ENCODE data around the gene EYS.

EYS gene

DNA sequence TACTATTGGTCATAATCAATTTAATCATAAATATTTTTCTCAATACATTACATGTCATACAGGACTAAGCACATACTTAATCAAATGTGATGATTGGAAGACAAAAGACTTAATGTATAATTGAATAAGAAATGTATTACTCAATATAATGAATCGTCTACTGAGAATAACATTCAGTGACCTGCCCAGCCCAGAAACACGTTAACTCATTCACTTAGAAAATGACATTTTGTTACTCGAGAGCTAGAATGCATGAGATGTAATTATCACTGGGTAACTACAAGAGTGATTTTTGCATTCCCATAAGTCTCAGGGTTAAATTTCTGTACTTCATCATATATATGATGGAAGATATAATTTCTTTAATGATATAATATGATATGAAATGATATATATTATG, 444.8 kb downstream of the EYS start:
- H3K4me3 ChIP-seq (IDR thresholded peaks at IDR 0.05; ENCODE audit: insufficient read depth, low read depth, low read length), result no peak overlapping the region
- TF ChIP-seq, protein P1, sequence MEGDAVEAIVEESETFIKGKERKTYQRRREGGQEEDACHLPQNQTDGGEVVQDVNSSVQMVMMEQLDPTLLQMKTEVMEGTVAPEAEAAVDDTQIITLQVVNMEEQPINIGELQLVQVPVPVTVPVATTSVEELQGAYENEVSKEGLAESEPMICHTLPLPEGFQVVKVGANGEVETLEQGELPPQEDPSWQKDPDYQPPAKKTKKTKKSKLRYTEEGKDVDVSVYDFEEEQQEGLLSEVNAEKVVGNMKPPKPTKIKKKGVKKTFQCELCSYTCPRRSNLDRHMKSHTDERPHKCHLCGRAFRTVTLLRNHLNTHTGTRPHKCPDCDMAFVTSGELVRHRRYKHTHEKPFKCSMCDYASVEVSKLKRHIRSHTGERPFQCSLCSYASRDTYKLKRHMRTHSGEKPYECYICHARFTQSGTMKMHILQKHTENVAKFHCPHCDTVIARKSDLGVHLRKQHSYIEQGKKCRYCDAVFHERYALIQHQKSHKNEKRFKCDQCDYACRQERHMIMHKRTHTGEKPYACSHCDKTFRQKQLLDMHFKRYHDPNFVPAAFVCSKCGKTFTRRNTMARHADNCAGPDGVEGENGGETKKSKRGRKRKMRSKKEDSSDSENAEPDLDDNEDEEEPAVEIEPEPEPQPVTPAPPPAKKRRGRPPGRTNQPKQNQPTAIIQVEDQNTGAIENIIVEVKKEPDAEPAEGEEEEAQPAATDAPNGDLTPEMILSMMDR (conservative IDR thresholded peaks at IDR 0.05; ENCODE audit: low read depth, low read length), result no peak
- H3K4me1 ChIP-seq (ENCODE audit: low read depth, poor library complexity, severe bottlenecking), result no peaks in the 10 kb centered on the region
- no peaks in the 10 kb centered on the region for H4K20me1 ChIP-seq (ENCODE audit: insufficient read depth)
- no peak overlapping the region for H3K9ac ChIP-seq
- H3K4me2 ChIP-seq, result no peak overlapping the region
- H3K79me2 ChIP-seq (ENCODE audit: insufficient read depth, low read depth), result no peaks in the 10 kb centered on the region
- no peak overlapping the region for H2AFZ ChIP-seq (ENCODE audit: low read depth)
- no peaks in the 10 kb centered on the region for H3K27me3 ChIP-seq (ENCODE audit: insufficient read depth, low read depth)
- H3K36me3 ChIP-seq (ENCODE audit: insufficient read depth), result no peaks in the 10 kb centered on the region
- no peak overlapping the region for H3K27ac ChIP-seq

DNA sequence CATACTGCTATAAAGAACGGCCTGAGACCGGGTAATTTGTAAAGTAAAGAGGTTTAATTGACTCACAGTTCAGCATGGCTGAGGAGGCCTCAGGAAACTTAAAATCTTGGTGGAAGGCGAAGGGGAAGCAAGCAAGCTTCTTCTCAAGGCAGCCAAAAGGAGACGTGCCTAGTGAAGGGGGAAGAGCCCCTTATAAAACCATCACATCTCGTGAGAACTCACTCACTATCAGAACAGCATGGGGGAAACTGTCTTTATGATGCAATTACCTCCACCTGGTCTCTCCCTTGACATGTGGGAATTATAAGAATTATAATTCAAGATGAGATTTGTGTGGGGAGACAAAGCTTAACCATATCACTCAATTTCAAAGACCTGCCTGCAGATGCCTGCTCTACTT, 447.0 kb downstream of the EYS start:
- Histone ChIP-seq H3K79me2 (ENCODE audit: insufficient read depth, low read depth) (no peaks in the 10 kb centered on the region), H3K9ac (no peak overlapping the region), H3K27me3 (ENCODE audit: insufficient read depth, low read depth) (no peaks in the 10 kb centered on the region), H2AFZ (ENCODE audit: low read depth) (no peak overlapping the region), H3K4me3 (IDR thresholded peaks at IDR 0.05; ENCODE audit: insufficient read depth, low read depth, low read length) (no peak overlapping the region), H3K27ac (no peak overlapping the region), H4K20me1 (ENCODE audit: insufficient read depth) (no peaks in the 10 kb centered on the region), H3K4me1 (ENCODE audit: low read depth, poor library complexity, severe bottlenecking) (no peaks in the 10 kb centered on the region), H3K4me2 (no peak overlapping the region), H3K36me3 (ENCODE audit: insufficient read depth) (no peaks in the 10 kb centered on the region)
- TF ChIP-seq, protein P1 (conservative IDR thresholded peaks at IDR 0.05; ENCODE audit: low read depth, low read length), result no peak

DNA sequence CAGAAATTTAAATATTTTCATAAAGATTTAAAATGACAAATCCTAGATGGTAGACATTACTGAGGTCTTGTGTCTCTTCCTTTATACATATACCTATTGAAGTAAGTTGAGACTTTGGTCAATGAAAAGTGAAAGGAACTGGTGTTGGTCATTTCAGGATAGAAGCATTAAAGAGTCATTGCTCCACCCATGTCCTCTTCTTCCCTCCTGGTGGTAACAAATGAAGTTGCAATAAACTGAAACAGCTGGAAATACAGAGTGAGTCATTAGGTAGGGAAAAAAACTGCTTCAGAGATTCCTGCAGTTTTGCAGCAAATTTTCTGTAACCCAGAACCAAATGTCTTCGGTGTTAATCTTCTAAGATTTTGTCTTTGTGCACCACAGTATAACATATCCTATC, 448.0 kb downstream of the EYS start:
- no peak overlapping the region for H3K27ac ChIP-seq
- no peaks in the 10 kb centered on the region for H4K20me1 ChIP-seq (ENCODE audit: insufficient read depth)
- TF ChIP-seq, protein P1 (conservative IDR thresholded peaks at IDR 0.05; ENCODE audit: low read depth, low read length), result no peak
- no peaks in the 10 kb centered on the region for H3K27me3 ChIP-seq (ENCODE audit: insufficient read depth, low read depth)
- no peaks in the 10 kb centered on the region for H3K36me3 ChIP-seq (ENCODE audit: insufficient read depth)
- no peak overlapping the region for H3K4me3 ChIP-seq (IDR thresholded peaks at IDR 0.05; ENCODE audit: insufficient read depth, low read depth, low read length)
- no peak overlapping the region for H2AFZ ChIP-seq (ENCODE audit: low read depth)
- H3K9ac ChIP-seq, result no peak overlapping the region
- H3K4me1 ChIP-seq (ENCODE audit: low read depth, poor library complexity, severe bottlenecking), result no peaks in the 10 kb centered on the region
- no peaks in the 10 kb centered on the region for H3K79me2 ChIP-seq (ENCODE audit: insufficient read depth, low read depth)
- no peak overlapping the region for H3K4me2 ChIP-seq

DNA sequence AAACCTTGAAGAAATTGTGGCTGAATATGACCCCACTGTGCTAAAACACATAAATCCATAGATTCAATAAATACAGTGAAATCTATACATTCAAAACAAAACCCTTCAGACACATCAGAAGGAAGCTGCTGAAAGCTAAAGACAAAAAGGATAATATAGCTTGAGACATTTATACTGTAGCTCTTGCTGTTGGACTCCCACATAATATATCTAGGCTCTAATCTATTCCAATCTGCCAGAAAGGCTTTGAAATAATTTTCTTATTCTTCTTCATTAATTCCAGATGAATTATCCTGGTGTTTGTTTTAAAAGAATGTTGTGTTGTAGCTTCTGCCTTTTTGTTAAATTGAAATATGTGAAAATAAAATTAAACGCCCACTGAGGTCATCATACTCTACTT, 454.0 kb downstream of the EYS start:
- H4K20me1 ChIP-seq (ENCODE audit: insufficient read depth), result no peaks in the 10 kb centered on the region
- no peak overlapping the region for H3K4me3 ChIP-seq (IDR thresholded peaks at IDR 0.05; ENCODE audit: insufficient read depth, low read depth, low read length)
- H3K27ac ChIP-seq, result no peak overlapping the region
- H3K79me2 ChIP-seq (ENCODE audit: insufficient read depth, low read depth), result no peaks in the 10 kb centered on the region
- H3K27me3 ChIP-seq (ENCODE audit: insufficient read depth, low read depth), result no peaks in the 10 kb centered on the region
- no peak overlapping the region for H3K9ac ChIP-seq
- H3K36me3 ChIP-seq (ENCODE audit: insufficient read depth), result no peaks in the 10 kb centered on the region
- no peaks in the 10 kb centered on the region for H3K4me1 ChIP-seq (ENCODE audit: low read depth, poor library complexity, severe bottlenecking)
- TF ChIP-seq, protein P1 (conservative IDR thresholded peaks at IDR 0.05; ENCODE audit: low read depth, low read length), result no peak
- H2AFZ ChIP-seq (ENCODE audit: low read depth), result no peak overlapping the region
- no peak overlapping the region for H3K4me2 ChIP-seq
